Neural progenitor cell (in vitro differentiated cells): ENCODE data around the gene HIGD1B. TPM values are rescaled to one million over a fixed set of nuclear protein-coding genes. Genes with fewer than 3 reads are reported as not detected.

Source experiments
- DNase-seq: peaks from one replicate; pipeline ENCODE4 v3.0.0-alpha.2; 2016; ENCODE audit warnings: low spot score
- H2AFZ ChIP-seq: fragments of 200-600 bp; sonication (generic); replicated peaks from 2 replicates; pipeline ENCODE4 v1.6.1; 2016; ENCODE audit warnings: antibody characterized with exemption
- H3F3A ChIP-seq: fragments of 200-600 bp; sonication (generic); 2 replicates; pipeline ENCODE4 v1.6.1; 2016; ENCODE audit warnings: antibody characterized with exemption, low read depth
- H3K27ac ChIP-seq: fragments of 200-600 bp; sonication (generic); 2 replicates; pipeline ENCODE4 v1.5.1; 2016; ENCODE audit warnings: mild to moderate bottlenecking
- H3K27me3 ChIP-seq: fragments of 200-600 bp; sonication (generic); 2 replicates; pipeline ENCODE4 v1.6.1; 2016; ENCODE audit warnings: mild to moderate bottlenecking, moderate library complexity
- H3K36me3 ChIP-seq: fragments of 200-600 bp; sonication (generic); 2 replicates; pipeline ENCODE4 v1.5.1; 2016
- H3K4me1 ChIP-seq: fragments of 200-600 bp; sonication (generic); 2 replicates; pipeline ENCODE4 v1.6.1; 2016; ENCODE audit warnings: mixed run types
- H3K4me2 ChIP-seq: fragments of 200-600 bp; sonication (generic); 2 replicates; pipeline ENCODE4 v1.6.1; 2016
- H3K4me3 ChIP-seq: fragments of 200-600 bp; sonication (generic); 2 replicates; pipeline ENCODE4 v1.5.1; 2016
- H3K79me2 ChIP-seq: fragments of 200-600 bp; sonication (generic); 2 replicates; pipeline ENCODE4 v1.6.1; 2016; ENCODE audit warnings: low read depth
- H3K9ac ChIP-seq: fragments of 200-600 bp; sonication (generic); 2 replicates; pipeline ENCODE4 v1.6.1; 2016
- H3K9me3 ChIP-seq: fragments of 200-600 bp; sonication (generic); 2 replicates; pipeline ENCODE4 v1.5.1; 2016; ENCODE audit warnings: low read depth
- H4K20me1 ChIP-seq: fragments of 200-600 bp; sonication (generic); 2 replicates; pipeline ENCODE4 v1.6.1; 2016; ENCODE audit warnings: low read depth
- H3K27ac Mint-ChIP-seq: 3 replicates; pipeline ENCODE4 v1.8.0; 2021; ENCODE audit warnings: mixed read lengths
- H3K27me3 Mint-ChIP-seq: 2 replicates; pipeline ENCODE4 v1.8.0; 2022; ENCODE audit warnings: low read depth, mild to moderate bottlenecking, inconsistent platforms, moderate library complexity, mixed read lengths; ENCODE audit not compliant: insufficient read depth
- H3K36me3 Mint-ChIP-seq: 3 replicates; pipeline ENCODE4 v1.8.0; 2021; ENCODE audit warnings: mixed read lengths
- H3K4me1 Mint-ChIP-seq: 3 replicates; pipeline ENCODE4 v1.8.0; 2021; ENCODE audit warnings: mixed read lengths
- H3K4me3 Mint-ChIP-seq: 3 replicates; pipeline ENCODE4 v1.8.0; 2021; ENCODE audit warnings: mild to moderate bottlenecking, moderate library complexity, mixed read lengths
- H3K9me3 Mint-ChIP-seq: 3 replicates; pipeline ENCODE4 v1.8.0; 2020; ENCODE audit warnings: mixed read lengths
- EZH2 ChIP-seq: fragments of 200-600 bp; sonication (generic); IDR thresholded peaks from 2 replicates; pipeline ENCODE4 v1.6.1; 2017; ENCODE audit warnings: antibody characterized with exemption, mild to moderate bottlenecking, moderate library complexity
- EZH2phosphoT487 ChIP-seq: fragments of 200-600 bp; sonication (generic); IDR thresholded peaks from 2 replicates; pipeline ENCODE4 v1.6.1; 2017; ENCODE audit warnings: antibody characterized with exemption
- small RNA-seq: library from RNA; depleted of rRNA; stranded (forward); fragments of <200 nt; gene quantifications from one replicate; pipeline ENCODE3, GENCODE V24; 2015
- total RNA-seq: library from RNA; depleted of rRNA; stranded (reverse); fragments of >200 nt; gene quantifications from 2 replicates; pipeline ENCODE4 v1.2.3, GENCODE V29; 2015; ENCODE audit warnings: low replicate concordance
- TF ChIP-seq, protein P1 (sequence below): fragments of 200-600 bp; sonication (generic); IDR thresholded peaks from 2 replicates; pipeline ENCODE4 v1.5.1; 2017; ENCODE audit warnings: antibody characterized with exemption, mild to moderate bottlenecking

Gene HIGD1B
- total RNA-seq, 1 donor from 2014 or later = not detected

DNA sequence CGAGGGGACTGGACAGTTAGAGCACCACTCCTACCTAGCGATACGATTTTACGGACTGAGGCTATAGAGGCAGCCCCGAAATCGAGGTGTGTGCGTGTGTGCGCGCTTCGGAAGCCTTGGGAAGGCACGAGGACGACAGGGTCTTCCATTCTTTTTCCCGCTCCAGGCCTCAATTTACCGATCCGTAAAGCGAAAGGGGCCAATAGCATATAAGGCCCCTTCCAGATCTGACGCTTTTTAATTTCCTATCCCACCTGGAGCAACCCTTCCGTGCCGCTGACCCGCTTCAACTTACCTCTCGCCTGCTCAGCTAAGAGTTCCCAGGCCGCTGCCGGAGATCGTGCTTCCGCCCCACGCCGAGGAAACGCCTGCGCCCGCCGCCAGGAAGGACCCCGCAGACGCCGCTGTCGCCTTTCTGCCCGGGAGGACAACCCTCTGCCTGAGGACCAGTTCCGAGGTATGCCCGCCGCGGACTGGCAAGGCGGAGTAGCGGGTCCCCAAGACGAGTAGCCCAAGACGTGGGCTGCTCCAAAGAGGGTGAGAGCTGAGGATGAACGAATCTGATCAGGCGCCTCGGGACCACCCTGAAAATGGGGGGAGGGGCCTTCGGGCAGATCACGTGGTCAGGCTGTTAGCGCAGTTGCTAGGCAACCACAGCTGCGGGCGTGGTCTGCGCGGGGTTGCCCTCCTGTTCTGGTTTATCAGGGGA lies 51.5 kb downstream of the HIGD1B start, which contains the start of gene EFTUD2:
Gene EFTUD2 (minus strand): TSS at position 372 of the 709 bp plus-strand sequence. CDS start 4,924 bp downstream, outside the sequence.
- DNase-seq = peak; percentile 95
- Mint-ChIP-seq H3K9me3 (no peaks in the 10 kb centered on the region), H3K36me3 (peaks cover 6% of the 10 kb centered on the region), H3K4me1 (peaks cover 16% of the 10 kb centered on the region), H3K27ac (peak within 1 kb of the TSS; percentile 100), H3K4me3 (peak within 1 kb of the TSS; percentile 96), H3K27me3 (no peaks in the 10 kb centered on the region)
- Histone ChIP-seq H3K4me2 (peak within 1 kb of the TSS; percentile 100), H3K4me1 (no peaks in the 10 kb centered on the region), H3K36me3 (no peaks in the 10 kb centered on the region), H3K27ac (peak within 1 kb of the TSS; percentile 98), H3K9ac (peak within 1 kb of the TSS; percentile 96), H4K20me1 (peaks cover 12% of the 10 kb centered on the region), H3F3A (peaks cover 12% of the 10 kb centered on the region), H3K79me2 (peaks cover 47% of the 10 kb centered on the region), H3K4me3 (peak within 1 kb of the TSS; percentile 87), H2AFZ (peak within 1 kb of the TSS; percentile 97), H3K9me3 (no peaks in the 10 kb centered on the region), H3K27me3 (no peaks in the 10 kb centered on the region)
- no peak for TF ChIP-seq EZH2
- TF ChIP-seq, protein P1, sequence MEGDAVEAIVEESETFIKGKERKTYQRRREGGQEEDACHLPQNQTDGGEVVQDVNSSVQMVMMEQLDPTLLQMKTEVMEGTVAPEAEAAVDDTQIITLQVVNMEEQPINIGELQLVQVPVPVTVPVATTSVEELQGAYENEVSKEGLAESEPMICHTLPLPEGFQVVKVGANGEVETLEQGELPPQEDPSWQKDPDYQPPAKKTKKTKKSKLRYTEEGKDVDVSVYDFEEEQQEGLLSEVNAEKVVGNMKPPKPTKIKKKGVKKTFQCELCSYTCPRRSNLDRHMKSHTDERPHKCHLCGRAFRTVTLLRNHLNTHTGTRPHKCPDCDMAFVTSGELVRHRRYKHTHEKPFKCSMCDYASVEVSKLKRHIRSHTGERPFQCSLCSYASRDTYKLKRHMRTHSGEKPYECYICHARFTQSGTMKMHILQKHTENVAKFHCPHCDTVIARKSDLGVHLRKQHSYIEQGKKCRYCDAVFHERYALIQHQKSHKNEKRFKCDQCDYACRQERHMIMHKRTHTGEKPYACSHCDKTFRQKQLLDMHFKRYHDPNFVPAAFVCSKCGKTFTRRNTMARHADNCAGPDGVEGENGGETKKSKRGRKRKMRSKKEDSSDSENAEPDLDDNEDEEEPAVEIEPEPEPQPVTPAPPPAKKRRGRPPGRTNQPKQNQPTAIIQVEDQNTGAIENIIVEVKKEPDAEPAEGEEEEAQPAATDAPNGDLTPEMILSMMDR = no peak
- no peak for TF ChIP-seq EZH2phosphoT487

Small RNAs within 50 kb of the gene (small RNA-seq; reads per million reads assigned to genes)
- gene RN7SL405P = not detected

Other genes starting within 250 kb of the HIGD1B start
- gene MEIOC, start 191.4 kb upstream of the HIGD1B start, total RNA-seq = 15.1 and 22.0 TPM in 2 replicates
- gene CCDC43, start 158.1 kb upstream of the HIGD1B start, total RNA-seq = 31.3 and 46.5 TPM in 2 replicates
- 16.4 and 30.6 TPM in 2 replicates for gene DBF4B, start 139.2 kb upstream of the HIGD1B start, total RNA-seq
- gene ADAM11, start 88.9 kb upstream of the HIGD1B start, total RNA-seq = 1.4 and 6.9 TPM in 2 replicates
- gene GJC1, start 17.6 kb upstream of the HIGD1B start, total RNA-seq = 63.4 and 76.9 TPM in 2 replicates
- gene EFTUD2, start 51.6 kb downstream of the HIGD1B start, total RNA-seq = 114 and 185 TPM in 2 replicates
- gene GFAP, start 67.6 kb downstream of the HIGD1B start, total RNA-seq = 0.45 and 0.46 TPM in 2 replicates
- gene KIF18B, start 99.9 kb downstream of the HIGD1B start, total RNA-seq = 15.1 and 46.0 TPM in 2 replicates
- 4.7 TPM in 1 of 2 replicates, not detected in the other for gene C1QL1, start 120.4 kb downstream of the HIGD1B start, total RNA-seq
- 31.4 and 91.5 TPM in 2 replicates for gene DCAKD, start 203.7 kb downstream of the HIGD1B start, total RNA-seq
- 95.0 and 101 TPM in 2 replicates for gene NMT1, start 213.4 kb downstream of the HIGD1B start, total RNA-seq